HEK293 (cell line): ENCODE results near the gene PRTFDC1.

ENCODE experiments used
- MEIS1 ChIP-seq: sonication (generic); formaldehyde crosslinking; IDR thresholded peaks from 2 replicates; pipeline ENCODE4 v1.8.1; 2022; ENCODE audit warnings: missing genetic modification reagents, mild to moderate bottlenecking, borderline replicate concordance
- PRDM4 ChIP-seq: fragments of 450-650 bp; formaldehyde crosslinking; IDR thresholded peaks from 2 replicates; pipeline ENCODE4 v1.5.1; 2017; ENCODE audit warnings: missing biosample characterization, missing genetic modification characterization
- ZNF423 ChIP-seq: fragments of 450-650 bp; formaldehyde crosslinking; IDR thresholded peaks from 2 replicates; pipeline ENCODE4 v1.5.1; 2016; ENCODE audit warnings: missing biosample characterization, missing genetic modification characterization
- ZNF776 ChIP-seq: fragments of 450-650 bp; formaldehyde crosslinking; IDR thresholded peaks from 2 replicates; pipeline ENCODE4 v1.5.0; 2017; ENCODE audit warnings: missing biosample characterization, missing genetic modification characterization, borderline replicate concordance
- TF ChIP-seq, protein P1 (sequence below): fragments of 450-650 bp; formaldehyde crosslinking; IDR thresholded peaks from 2 replicates; pipeline ENCODE4 v1.5.1; 2016; ENCODE audit warnings: missing biosample characterization, missing genetic modification characterization

GRCh38 chr10:24849501-24850299, 102.7 kb downstream of the PRTFDC1 start:
- TF ChIP-seq, protein P1, sequence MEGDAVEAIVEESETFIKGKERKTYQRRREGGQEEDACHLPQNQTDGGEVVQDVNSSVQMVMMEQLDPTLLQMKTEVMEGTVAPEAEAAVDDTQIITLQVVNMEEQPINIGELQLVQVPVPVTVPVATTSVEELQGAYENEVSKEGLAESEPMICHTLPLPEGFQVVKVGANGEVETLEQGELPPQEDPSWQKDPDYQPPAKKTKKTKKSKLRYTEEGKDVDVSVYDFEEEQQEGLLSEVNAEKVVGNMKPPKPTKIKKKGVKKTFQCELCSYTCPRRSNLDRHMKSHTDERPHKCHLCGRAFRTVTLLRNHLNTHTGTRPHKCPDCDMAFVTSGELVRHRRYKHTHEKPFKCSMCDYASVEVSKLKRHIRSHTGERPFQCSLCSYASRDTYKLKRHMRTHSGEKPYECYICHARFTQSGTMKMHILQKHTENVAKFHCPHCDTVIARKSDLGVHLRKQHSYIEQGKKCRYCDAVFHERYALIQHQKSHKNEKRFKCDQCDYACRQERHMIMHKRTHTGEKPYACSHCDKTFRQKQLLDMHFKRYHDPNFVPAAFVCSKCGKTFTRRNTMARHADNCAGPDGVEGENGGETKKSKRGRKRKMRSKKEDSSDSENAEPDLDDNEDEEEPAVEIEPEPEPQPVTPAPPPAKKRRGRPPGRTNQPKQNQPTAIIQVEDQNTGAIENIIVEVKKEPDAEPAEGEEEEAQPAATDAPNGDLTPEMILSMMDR (tag by site-specific recombination): no peak
- TF ChIP-seq ZNF776 (no peak), ZNF423 (tag by site-specific recombination) (no peak), MEIS1 (no peak), PRDM4 (tag by site-specific recombination) (no peak)
